CD4-positive, alpha-beta T cell treated with Interleukin-15 for 4 hours (primary cell): Measurements from ENCODE around the gene RBKS.
"Not testable (repeated sequence)": the region's sequence is repeated elsewhere in the genome, so short reads cannot be mapped to it uniquely, and the experiment has no call there.

Experiments
- DNase-seq: peaks from one replicate; pipeline ENCODE4 v3.0.0-alpha.2; 2020; ENCODE audit warnings: low spot score

RBKS gene

GRCh38 chr2:27906074-27906473, 15.9 kb upstream of the RBKS start:
- no peak for DNase-seq

GRCh38 chr2:27904405-27904665, 14.1 kb upstream of the RBKS start:
- no peak for DNase-seq

GRCh38 chr2:27903649-27904404, 13.6 kb upstream of the RBKS start:
- no peak for DNase-seq

- no peak for DNase-seq
Measured at GRCh38 chr2:27903018-27903417, 12.8 kb upstream of the RBKS start.

- DNase-seq: no peak
Measured at GRCh38 chr2:27902098-27902497, 11.9 kb upstream of the RBKS start.

- no peak for DNase-seq
Measured at GRCh38 chr2:27901234-27901633, 11.0 kb upstream of the RBKS start.

GRCh38 chr2:27897717-27898116, 7.5 kb upstream of the RBKS start:
- DNase-seq: no peak

- peak; percentile 47 for DNase-seq
Measured at GRCh38 chr2:27893006-27893405, 2.8 kb upstream of the RBKS start.

GRCh38 chr2:27891673-27892105, 1.5 kb upstream of the RBKS start:
- DNase-seq: no peak

GRCh38 chr2:27890924-27891672, 911 bp upstream of the RBKS start:
- peak; percentile 77 for DNase-seq

GRCh38 chr2:27889774-27890145, 427 bp downstream of the RBKS start:
- no peak for DNase-seq

- no peak for DNase-seq
Measured at GRCh38 chr2:27888790-27889189, 1.4 kb downstream of the RBKS start.

- DNase-seq: no peak
Measured at GRCh38 chr2:27887830-27888229, 2.4 kb downstream of the RBKS start.

GRCh38 chr2:27887111-27887510, 3.1 kb downstream of the RBKS start:
- DNase-seq: no peak

GRCh38 chr2:27886322-27886721, 3.9 kb downstream of the RBKS start:
- DNase-seq: no peak

GRCh38 chr2:27885661-27886060, 4.5 kb downstream of the RBKS start:
- DNase-seq: no peak

GRCh38 chr2:27885234-27885633, 5.0 kb downstream of the RBKS start:
- no peak for DNase-seq

GRCh38 chr2:27884601-27885000, 5.6 kb downstream of the RBKS start:
- no peak for DNase-seq

- not testable (repeated sequence) for DNase-seq
Measured at GRCh38 chr2:27882584-27882922, 7.6 kb downstream of the RBKS start.

GRCh38 chr2:27881815-27882583, 8.2 kb downstream of the RBKS start:
- not testable (repeated sequence) for DNase-seq

GRCh38 chr2:27878825-27879224, 11.4 kb downstream of the RBKS start:
- DNase-seq: no peak

GRCh38 chr2:27875089-27875881, 14.9 kb downstream of the RBKS start:
- DNase-seq: no peak
